ENCODE measurements around the gene MED25.

The MED25 gene

GRCh38 chr19:49884760-49885159, 66.7 kb downstream of the MED25 start:
- TF ChIP-seq CTCF (conservative IDR thresholded peaks at IDR 0.05; ENCODE audit: control insufficient read depth, insufficient read depth, low read depth, low read length), result no peak
- H3K4me3 ChIP-seq (ENCODE audit: control insufficient read depth, low read depth, low read length), result no peak overlapping the region
- no peak for DNase-seq (ENCODE audit: low read depth)
